Glutamatergic neuron (in vitro differentiated cells): ENCODE data around the gene CMTR2. TPM values are rescaled to one million over a fixed set of nuclear protein-coding genes. Genes with fewer than 3 reads are reported as not detected.

ENCODE experiments used
- DNase-seq: peaks from one replicate; pipeline ENCODE4 v3.0.0; 2022
- H3K27ac Mint-ChIP-seq: one replicate; pipeline ENCODE4 v1.8.0; 2020; ENCODE audit warnings: mild to moderate bottlenecking, mixed read lengths, inconsistent platforms; ENCODE audit not compliant: unreplicated experiment
- H3K27me3 Mint-ChIP-seq: one replicate; pipeline ENCODE4 v1.8.0; 2020; ENCODE audit warnings: mild to moderate bottlenecking, moderate library complexity, mixed read lengths, inconsistent platforms; ENCODE audit not compliant: unreplicated experiment
- H3K36me3 Mint-ChIP-seq: one replicate; pipeline ENCODE4 v1.8.0; 2020; ENCODE audit warnings: mild to moderate bottlenecking, mixed read lengths, inconsistent platforms; ENCODE audit not compliant: unreplicated experiment
- H3K4me1 Mint-ChIP-seq: one replicate; pipeline ENCODE4 v1.8.0; 2020; ENCODE audit warnings: mild to moderate bottlenecking, low read depth, mixed read lengths, inconsistent platforms; ENCODE audit not compliant: unreplicated experiment
- H3K4me3 Mint-ChIP-seq: one replicate; pipeline ENCODE4 v1.8.0; 2020; ENCODE audit warnings: mild to moderate bottlenecking, mixed read lengths, inconsistent platforms; ENCODE audit not compliant: unreplicated experiment
- H3K9me3 Mint-ChIP-seq: one replicate; pipeline ENCODE4 v1.8.0; 2020; ENCODE audit warnings: mild to moderate bottlenecking, moderate library complexity, mixed read lengths, inconsistent platforms; ENCODE audit not compliant: unreplicated experiment
- CTCF ChIP-seq: fragments of 200-600 bp; sonication (generic); IDR thresholded peaks from one replicate; pipeline ENCODE4 v1.5.0; 2021; ENCODE audit not compliant: partially characterized antibody, unreplicated experiment
- long read RNA-seq: library from polyadenylated mRNA; unstranded; transcript quantifications from one replicate; pipeline ENCODE4 v2.0.0, GENCODE V29; 2020; ENCODE audit not compliant: unreplicated experiment
- total RNA-seq: library from RNA; stranded (reverse); fragmentation: NEBNext Ultra II Directional; extraction: Animal tissue kit (Norgen Biotek cat#: 25700); gene quantifications from one replicate; pipeline ENCODE4 v1.2.1, GENCODE V29; 2021; ENCODE audit not compliant: unreplicated experiment

CMTR2 gene
- total RNA-seq: 14.7 TPM
- long read RNA-seq, partial matches to known transcripts: 0 of 6 reads
- long read RNA-seq, other reads (novel, unspliced or antisense): 5 of 6 reads

GRCh38 chr16:71288890-71289731 is at the start of gene CMTR2:
CMTR2 (minus strand) TSS chr16:71289402; CDS start chr16:71285920, 3,482 bp downstream.
- peak; percentile 97 for DNase-seq
- TF ChIP-seq CTCF: no peak
- peak within 1 kb of the TSS; percentile 91 for H3K4me3 Mint-ChIP-seq
- H3K9me3 Mint-ChIP-seq: no peaks in the 10 kb centered on the region
- H3K27me3 Mint-ChIP-seq: no peaks in the 10 kb centered on the region
- H3K36me3 Mint-ChIP-seq: no peaks in the 10 kb centered on the region
- H3K4me1 Mint-ChIP-seq: peaks cover 9% of the 10 kb centered on the region
- peak within 1 kb of the TSS; percentile 76 for H3K27ac Mint-ChIP-seq

- no peaks in the 10 kb centered on the region for H3K4me1 Mint-ChIP-seq
- no peak overlapping the region for H3K4me3 Mint-ChIP-seq
- peaks cover 1% of the 10 kb centered on the region for H3K9me3 Mint-ChIP-seq
- no peaks in the 10 kb centered on the region for H3K36me3 Mint-ChIP-seq
- TF ChIP-seq CTCF: no peak
- no peak for DNase-seq
- no peak overlapping the region for H3K27ac Mint-ChIP-seq
- H3K27me3 Mint-ChIP-seq: peaks cover 2% of the 10 kb centered on the region
Measured at GRCh38 chr16:71338632-71339031, 49.4 kb upstream of the CMTR2 start.

GRCh38 chr16:71338193-71338592 is 49.0 kb upstream of the CMTR2 start:
- Mint-ChIP-seq H3K27ac (no peak overlapping the region), H3K36me3 (no peaks in the 10 kb centered on the region), H3K27me3 (peaks cover 2% of the 10 kb centered on the region), H3K4me3 (no peak overlapping the region), H3K9me3 (peaks cover 1% of the 10 kb centered on the region), H3K4me1 (no peaks in the 10 kb centered on the region)
- TF ChIP-seq CTCF: no peak
- DNase-seq: no peak

GRCh38 chr16:71337631-71338030 is 48.4 kb upstream of the CMTR2 start:
- DNase-seq: no peak
- H3K4me3 Mint-ChIP-seq: no peak overlapping the region
- peaks cover 1% of the 10 kb centered on the region for H3K9me3 Mint-ChIP-seq
- no peaks in the 10 kb centered on the region for H3K4me1 Mint-ChIP-seq
- TF ChIP-seq CTCF: no peak
- peaks cover 2% of the 10 kb centered on the region for H3K27me3 Mint-ChIP-seq
- H3K27ac Mint-ChIP-seq: no peak overlapping the region
- no peaks in the 10 kb centered on the region for H3K36me3 Mint-ChIP-seq

- Mint-ChIP-seq H3K36me3 (no peaks in the 10 kb centered on the region), H3K4me1 (no peaks in the 10 kb centered on the region), H3K9me3 (no peaks in the 10 kb centered on the region), H3K4me3 (no peak overlapping the region), H3K27ac (no peak overlapping the region), H3K27me3 (no peaks in the 10 kb centered on the region)
- no peak for DNase-seq
- no peak for TF ChIP-seq CTCF
Measured at GRCh38 chr16:71328151-71328550, 38.9 kb upstream of the CMTR2 start.
